ENCODE results near the gene NDUFA13. TPM values are rescaled to one million over a fixed set of nuclear protein-coding genes. Genes with fewer than 3 reads are reported as not detected.

NDUFA13 gene
- total RNA-seq, 4 donors from 2014 or later: 26.6 to 83.0 (median 36.0) TPM

DNA sequence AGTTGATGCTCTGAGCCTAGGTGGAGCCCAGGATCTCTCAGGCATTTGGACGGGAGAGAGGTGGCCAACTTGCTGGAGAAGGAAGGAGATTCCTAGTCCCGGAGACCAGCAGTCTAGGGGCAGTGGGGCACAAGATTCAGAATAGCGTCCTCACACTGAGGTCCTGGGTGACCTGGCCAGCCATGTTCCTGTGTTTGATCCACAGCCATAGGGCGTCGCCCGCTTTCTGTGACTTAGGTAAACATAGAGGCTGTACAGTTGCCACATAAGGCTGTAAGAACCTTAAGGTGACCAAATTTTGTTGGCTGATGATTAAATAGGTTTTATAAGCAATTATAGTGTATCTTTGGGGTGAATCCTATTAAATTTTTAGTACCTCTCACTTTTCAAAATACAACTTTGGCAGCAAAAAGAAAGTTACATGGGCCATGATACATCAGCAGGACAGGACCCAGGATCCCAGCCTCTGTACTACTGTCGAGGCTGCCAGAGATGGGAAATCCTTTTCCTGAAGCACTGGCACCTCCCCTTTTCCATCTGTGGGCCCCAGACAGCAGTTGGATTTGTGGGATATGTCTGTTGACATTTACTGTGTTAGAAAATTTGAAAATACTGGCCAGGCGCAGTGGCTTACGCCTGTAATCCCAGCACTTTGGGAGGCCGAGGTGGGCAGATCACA is 38.2 kb upstream of the NDUFA13 start:
- TF ChIP-seq CTCF (IDR thresholded peaks at IDR 0.05; ENCODE audit: low read depth): no peak

- TF ChIP-seq CTCF (IDR thresholded peaks at IDR 0.05; ENCODE audit: low read depth): no peak
Observed at GRCh38 chr19:19480688-19481087, 35.3 kb upstream of the NDUFA13 start.

DNA sequence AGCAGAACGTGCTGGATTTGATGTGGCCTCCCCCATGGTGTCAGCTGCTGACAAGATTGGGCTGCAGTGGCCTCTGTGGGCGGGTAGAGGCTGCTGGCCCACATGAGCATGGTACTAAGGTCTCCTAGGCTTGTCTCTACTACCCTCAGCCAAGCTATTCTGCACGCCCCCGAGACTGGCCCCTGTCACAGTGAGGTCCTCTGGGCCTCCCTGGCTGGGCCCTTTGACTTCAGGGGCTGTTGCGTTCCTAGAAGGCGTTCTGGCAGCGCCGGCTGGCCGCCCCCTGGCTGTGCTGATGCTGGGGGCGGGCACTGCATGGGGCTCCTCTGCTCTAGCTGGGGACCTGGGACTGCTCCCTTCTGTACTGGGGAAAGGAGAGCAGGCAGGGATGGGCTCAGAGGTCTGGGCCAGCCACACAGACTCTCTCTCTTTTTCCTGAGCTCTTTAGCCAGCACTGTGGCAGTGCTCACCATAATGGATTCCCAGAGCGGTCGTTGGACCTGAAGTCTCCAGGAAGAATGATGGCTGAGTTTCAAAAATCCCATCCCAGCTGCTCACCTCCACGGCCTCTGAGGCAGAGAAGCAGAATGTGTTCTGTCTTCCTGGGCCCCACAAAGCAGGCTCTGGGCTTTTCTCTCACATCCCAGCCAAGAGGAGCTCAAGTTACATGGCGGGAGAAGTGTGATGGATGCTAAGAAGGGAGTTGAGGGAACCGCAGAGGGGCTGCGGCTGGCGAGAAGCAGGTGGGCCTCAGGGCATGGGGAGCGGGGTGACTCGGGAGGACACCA is 33.0 kb upstream of the NDUFA13 start:
- TF ChIP-seq CTCF (IDR thresholded peaks at IDR 0.05; ENCODE audit: low read depth): no peak

- no peak for TF ChIP-seq CTCF (IDR thresholded peaks at IDR 0.05; ENCODE audit: low read depth)
Observed at GRCh38 chr19:19485161-19485997, 30.6 kb upstream of the NDUFA13 start.

DNA sequence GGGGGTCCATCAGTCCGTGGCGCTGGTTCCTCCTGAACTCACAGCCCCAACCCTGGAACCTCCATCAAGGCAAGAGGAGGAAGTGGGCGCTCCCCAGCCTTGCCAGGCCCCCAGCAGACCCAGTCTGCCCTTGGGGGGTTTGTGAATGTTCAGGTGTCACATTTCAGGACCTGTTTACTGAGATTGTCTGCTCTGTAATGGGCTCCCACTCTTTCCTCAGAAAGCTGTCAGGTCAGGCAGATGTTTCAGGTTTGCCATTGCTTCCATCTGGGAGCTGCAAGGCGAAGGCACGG is 30.1 kb upstream of the NDUFA13 start:
- TF ChIP-seq CTCF (IDR thresholded peaks at IDR 0.05; ENCODE audit: low read depth): no peak

- TF ChIP-seq CTCF (IDR thresholded peaks at IDR 0.05; ENCODE audit: low read depth): no peak
Observed at GRCh38 chr19:19486343-19487076, 29.5 kb upstream of the NDUFA13 start.
